ENCODE data around the gene PPP1R14C.

The PPP1R14C gene

GRCh38 chr6:150270330-150271052 lies 127.6 kb downstream of the PPP1R14C start:
- Histone ChIP-seq H3K27ac (no peak overlapping the region), H3K4me3 (ENCODE audit: low read depth, low read length) (no peak overlapping the region), H3K9ac (no peak overlapping the region), H3K79me2 (no peaks in the 10 kb centered on the region), H3K27me3 (ENCODE audit: control insufficient read depth, insufficient read depth, low read length) (no peaks in the 10 kb centered on the region), H3K4me1 (no peaks in the 10 kb centered on the region), H3K36me3 (ENCODE audit: control insufficient read depth, insufficient read depth, low read length) (no peaks in the 10 kb centered on the region), H2AFZ (no peak overlapping the region), H3K4me2 (ENCODE audit: low read length) (no peak overlapping the region), H3K9me3 (ENCODE audit: control insufficient read depth, low read length) (no peaks in the 10 kb centered on the region)
- TF ChIP-seq, protein P1, sequence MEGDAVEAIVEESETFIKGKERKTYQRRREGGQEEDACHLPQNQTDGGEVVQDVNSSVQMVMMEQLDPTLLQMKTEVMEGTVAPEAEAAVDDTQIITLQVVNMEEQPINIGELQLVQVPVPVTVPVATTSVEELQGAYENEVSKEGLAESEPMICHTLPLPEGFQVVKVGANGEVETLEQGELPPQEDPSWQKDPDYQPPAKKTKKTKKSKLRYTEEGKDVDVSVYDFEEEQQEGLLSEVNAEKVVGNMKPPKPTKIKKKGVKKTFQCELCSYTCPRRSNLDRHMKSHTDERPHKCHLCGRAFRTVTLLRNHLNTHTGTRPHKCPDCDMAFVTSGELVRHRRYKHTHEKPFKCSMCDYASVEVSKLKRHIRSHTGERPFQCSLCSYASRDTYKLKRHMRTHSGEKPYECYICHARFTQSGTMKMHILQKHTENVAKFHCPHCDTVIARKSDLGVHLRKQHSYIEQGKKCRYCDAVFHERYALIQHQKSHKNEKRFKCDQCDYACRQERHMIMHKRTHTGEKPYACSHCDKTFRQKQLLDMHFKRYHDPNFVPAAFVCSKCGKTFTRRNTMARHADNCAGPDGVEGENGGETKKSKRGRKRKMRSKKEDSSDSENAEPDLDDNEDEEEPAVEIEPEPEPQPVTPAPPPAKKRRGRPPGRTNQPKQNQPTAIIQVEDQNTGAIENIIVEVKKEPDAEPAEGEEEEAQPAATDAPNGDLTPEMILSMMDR (IDR thresholded peaks at IDR 0.05) = no peak

DNA sequence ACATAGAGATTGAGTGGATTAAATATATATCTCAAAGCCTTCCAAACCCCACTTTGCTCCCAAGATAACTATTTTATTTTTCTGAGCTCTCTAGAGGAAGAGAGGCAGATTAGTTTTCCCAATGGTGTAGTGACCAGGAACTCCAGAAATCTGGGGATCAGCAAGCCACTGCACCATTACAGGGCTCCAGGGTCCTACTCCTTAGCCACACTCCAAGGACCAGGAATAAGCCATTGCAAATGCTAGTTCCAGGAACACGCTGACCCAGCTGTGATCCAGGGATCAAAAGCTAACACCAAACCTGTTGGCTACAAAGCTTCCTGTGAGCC lies 128.3 kb downstream of the PPP1R14C start:
- Histone ChIP-seq H3K9me3 (ENCODE audit: control insufficient read depth, low read length) (no peaks in the 10 kb centered on the region), H3K36me3 (ENCODE audit: control insufficient read depth, insufficient read depth, low read length) (no peaks in the 10 kb centered on the region), H3K27ac (no peak overlapping the region), H3K9ac (no peak overlapping the region), H3K4me2 (ENCODE audit: low read length) (no peak overlapping the region), H2AFZ (no peak overlapping the region), H3K4me1 (no peaks in the 10 kb centered on the region), H3K4me3 (ENCODE audit: low read depth, low read length) (no peak overlapping the region), H3K79me2 (no peaks in the 10 kb centered on the region), H3K27me3 (ENCODE audit: control insufficient read depth, insufficient read depth, low read length) (no peaks in the 10 kb centered on the region)
- TF ChIP-seq, protein P1 (IDR thresholded peaks at IDR 0.05) = no peak

GRCh38 chr6:150271501-150272263 lies 128.8 kb downstream of the PPP1R14C start:
- Histone ChIP-seq H3K27me3 (ENCODE audit: control insufficient read depth, insufficient read depth, low read length) (no peaks in the 10 kb centered on the region), H3K4me3 (ENCODE audit: low read depth, low read length) (no peak overlapping the region), H3K4me1 (no peaks in the 10 kb centered on the region), H2AFZ (no peak overlapping the region), H3K27ac (no peak overlapping the region), H3K4me2 (ENCODE audit: low read length) (no peak overlapping the region), H3K9me3 (ENCODE audit: control insufficient read depth, low read length) (no peaks in the 10 kb centered on the region), H3K9ac (no peak overlapping the region), H3K36me3 (ENCODE audit: control insufficient read depth, insufficient read depth, low read length) (no peaks in the 10 kb centered on the region), H3K79me2 (no peaks in the 10 kb centered on the region)
- TF ChIP-seq, protein P1 (IDR thresholded peaks at IDR 0.05) = no peak

DNA sequence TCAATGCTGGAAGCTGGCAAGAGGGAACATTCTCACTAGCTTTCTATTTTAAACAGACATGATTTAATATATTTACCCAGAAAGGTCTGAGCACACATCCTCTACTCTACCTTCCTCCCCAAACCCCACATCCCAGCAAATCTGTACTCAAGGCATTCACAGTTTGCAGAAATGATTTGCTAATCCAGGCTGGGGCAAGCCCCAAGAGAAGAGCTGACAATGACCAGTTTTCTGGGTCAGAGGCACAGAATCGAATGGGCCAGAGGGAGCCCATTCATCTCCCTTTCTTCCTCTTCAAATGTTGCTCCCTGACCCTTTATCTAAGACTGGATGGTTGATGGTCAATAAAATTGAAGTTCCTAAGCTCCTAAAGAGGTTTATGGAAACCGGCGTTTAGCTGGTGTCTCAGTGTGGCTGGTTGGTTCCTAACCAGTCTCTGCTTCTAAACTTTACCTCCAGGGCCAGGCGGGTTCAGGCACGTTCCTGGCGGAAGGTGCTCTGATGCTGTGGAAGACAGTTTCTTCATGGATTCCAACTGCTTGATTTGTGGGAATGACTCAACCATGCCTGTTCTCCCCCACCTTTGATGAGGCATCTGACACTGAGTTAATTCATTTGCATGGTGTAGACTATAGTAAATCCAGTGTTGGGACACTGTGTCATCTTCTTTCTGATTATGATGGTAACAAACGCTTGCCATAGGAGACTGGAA lies 129.6 kb downstream of the PPP1R14C start:
- no peaks in the 10 kb centered on the region for H3K27me3 ChIP-seq (ENCODE audit: control insufficient read depth, insufficient read depth, low read length)
- no peaks in the 10 kb centered on the region for H3K9me3 ChIP-seq (ENCODE audit: control insufficient read depth, low read length)
- H3K9ac ChIP-seq = no peak overlapping the region
- no peak overlapping the region for H3K27ac ChIP-seq
- TF ChIP-seq, protein P1 (IDR thresholded peaks at IDR 0.05) = no peak
- H3K36me3 ChIP-seq (ENCODE audit: control insufficient read depth, insufficient read depth, low read length) = no peaks in the 10 kb centered on the region
- no peaks in the 10 kb centered on the region for H3K4me1 ChIP-seq
- H2AFZ ChIP-seq = no peak overlapping the region
- no peak overlapping the region for H3K4me2 ChIP-seq (ENCODE audit: low read length)
- no peaks in the 10 kb centered on the region for H3K79me2 ChIP-seq
- no peak overlapping the region for H3K4me3 ChIP-seq (ENCODE audit: low read depth, low read length)

Data from parathyroid adenoma (tissue), 2 donors.